Loucy (cell line): ENCODE measurements around the gene NEFH.
"Not testable (repeated sequence)": the region's sequence is repeated elsewhere in the genome, so short reads cannot be mapped to it uniquely, and the experiment has no call there.

Experiments used
- H2AFZ ChIP-seq: fragments of 200-600 bp; sonication (generic); 2 replicates; pipeline ENCODE4 v1.6.0; 2016; ENCODE audit warnings: antibody characterized with exemption, mild to moderate bottlenecking, low read length, moderate library complexity
- H3F3A ChIP-seq: fragments of 200-600 bp; 2 replicates; pipeline ENCODE4 v1.6.0; 2016; ENCODE audit warnings: antibody characterized with exemption, low read depth, mild to moderate bottlenecking
- H3K27me3 ChIP-seq: fragments of 200-600 bp; sonication (generic); 2 replicates; pipeline ENCODE4 v1.6.1; 2014; ENCODE audit warnings: low read length, mild to moderate bottlenecking; ENCODE audit not compliant: insufficient read depth, poor library complexity, severe bottlenecking
- H3K36me3 ChIP-seq: fragments of 200-600 bp; sonication (generic); 2 replicates; pipeline ENCODE4 v1.6.1; 2016; ENCODE audit warnings: low read length; ENCODE audit not compliant: insufficient read depth
- H3K4me1 ChIP-seq: fragments of 200-600 bp; sonication (generic); 2 replicates; pipeline ENCODE4 v1.5.1; 2014; ENCODE audit warnings: low read length, mild to moderate bottlenecking; ENCODE audit not compliant: insufficient read depth, poor library complexity, severe bottlenecking
- H3K4me2 ChIP-seq: fragments of 200-600 bp; sonication (generic); 2 replicates; pipeline ENCODE4 v1.6.0; 2014; ENCODE audit warnings: antibody characterized with exemption, low read length, low read depth, mild to moderate bottlenecking; ENCODE audit not compliant: poor library complexity, severe bottlenecking
- H3K4me3 ChIP-seq: fragments of 200-600 bp; sonication (generic); 2 replicates; pipeline ENCODE4 v1.5.1; 2014; ENCODE audit warnings: low read length, mild to moderate bottlenecking, mixed read lengths; ENCODE audit not compliant: poor library complexity, severe bottlenecking
- H3K79me2 ChIP-seq: fragments of 200-600 bp; sonication (generic); 2 replicates; pipeline ENCODE4 v1.6.1; 2014; ENCODE audit warnings: low read length; ENCODE audit not compliant: insufficient read depth
- H3K9ac ChIP-seq: fragments of 200-600 bp; sonication (generic); 2 replicates; pipeline ENCODE4 v1.6.0; 2014; ENCODE audit warnings: mild to moderate bottlenecking, low read depth, low read length, moderate library complexity; ENCODE audit not compliant: poor library complexity, severe bottlenecking
- H3K9me2 ChIP-seq: fragments of 200-600 bp; sonication (generic); replicated peaks from 2 replicates; pipeline ENCODE4 v1.6.1; 2016; ENCODE audit warnings: low read depth, low read length, mixed read lengths
- H3K9me3 ChIP-seq: fragments of 200-600 bp; sonication (generic); 2 replicates; pipeline ENCODE4 v1.6.1; 2014; ENCODE audit warnings: mild to moderate bottlenecking, antibody characterized with exemption, low read length, low read depth; ENCODE audit not compliant: insufficient read depth
- H4K20me1 ChIP-seq: fragments of 200-600 bp; sonication (generic); 2 replicates; pipeline ENCODE4 v1.6.0; 2014; ENCODE audit warnings: antibody characterized with exemption, low read length, mild to moderate bottlenecking; ENCODE audit not compliant: insufficient read depth, poor library complexity, severe bottlenecking
- CTCF ChIP-seq: fragments of 200-600 bp; sonication (generic); conservative IDR thresholded peaks from 2 replicates; pipeline ENCODE4 v1.5.1; 2014; ENCODE audit warnings: mild to moderate bottlenecking, antibody characterized with exemption, low read length
- EZH2phosphoT487 ChIP-seq: fragments of 200-600 bp; IDR thresholded peaks from 2 replicates; pipeline ENCODE4 v1.6.1; 2018; ENCODE audit warnings: antibody characterized with exemption, mild to moderate bottlenecking, moderate library complexity, borderline replicate concordance

The NEFH gene

GRCh38 chr22:29434288-29434687 is 45.7 kb upstream of the NEFH start:
- H3F3A ChIP-seq = no peaks in the 10 kb centered on the region
- H4K20me1 ChIP-seq = no peaks in the 10 kb centered on the region
- no peak overlapping the region for H3K4me3 ChIP-seq
- no peaks in the 10 kb centered on the region for H3K9me3 ChIP-seq
- no peaks in the 10 kb centered on the region for H3K4me1 ChIP-seq
- TF ChIP-seq EZH2phosphoT487 = no peak
- no peak for TF ChIP-seq CTCF
- no peaks in the 10 kb centered on the region for H3K36me3 ChIP-seq
- no peak overlapping the region for H3K4me2 ChIP-seq
- H3K27me3 ChIP-seq = no peaks in the 10 kb centered on the region
- H3K9me2 ChIP-seq = no peaks in the 10 kb centered on the region
- no peak overlapping the region for H2AFZ ChIP-seq
- H3K79me2 ChIP-seq = no peaks in the 10 kb centered on the region
- no peak overlapping the region for H3K9ac ChIP-seq

GRCh38 chr22:29435236-29436136 is 44.5 kb upstream of the NEFH start:
- Histone ChIP-seq H3K27me3 (no peaks in the 10 kb centered on the region), H3K4me1 (no peaks in the 10 kb centered on the region), H4K20me1 (no peaks in the 10 kb centered on the region), H3K4me3 (no peak overlapping the region), H3K36me3 (no peaks in the 10 kb centered on the region), H3K4me2 (no peak overlapping the region), H2AFZ (no peak overlapping the region), H3F3A (no peaks in the 10 kb centered on the region), H3K9me3 (no peaks in the 10 kb centered on the region), H3K9ac (no peak overlapping the region), H3K9me2 (no peaks in the 10 kb centered on the region), H3K79me2 (no peaks in the 10 kb centered on the region)
- no peak for TF ChIP-seq EZH2phosphoT487
- TF ChIP-seq CTCF = no peak

GRCh38 chr22:29438283-29438682 is 41.7 kb upstream of the NEFH start, which contains the start of gene RFPL1:
Gene RFPL1, plus strand, starts transcription at chr22:29438583.
- not testable (repeated sequence) for H2AFZ ChIP-seq, H3K36me3 ChIP-seq, H3K79me2 ChIP-seq, H3K9me3 ChIP-seq, H3K9ac ChIP-seq, H3K9me2 ChIP-seq, H4K20me1 ChIP-seq, H3K4me3 ChIP-seq, H3K4me1 ChIP-seq, H3F3A ChIP-seq, H3K4me2 ChIP-seq, H3K27me3 ChIP-seq

- TF ChIP-seq EZH2phosphoT487 = no peak
- no peak for TF ChIP-seq CTCF
- Histone ChIP-seq H3K9me3 (no peaks in the 10 kb centered on the region), H4K20me1 (no peaks in the 10 kb centered on the region), H3K27me3 (no peaks in the 10 kb centered on the region), H3F3A (no peaks in the 10 kb centered on the region), H3K79me2 (no peaks in the 10 kb centered on the region), H3K9ac (no peak overlapping the region), H3K4me2 (no peak overlapping the region), H3K36me3 (no peaks in the 10 kb centered on the region), H3K9me2 (no peaks in the 10 kb centered on the region), H2AFZ (no peak overlapping the region), H3K4me1 (no peaks in the 10 kb centered on the region), H3K4me3 (no peak overlapping the region)
Measured at GRCh38 chr22:29442976-29443375, 37.0 kb upstream of the NEFH start.
